HCEC 1CT (cell line): Measurements from ENCODE around the gene PELI1.

Source experiments
- DNase-seq: peaks from one replicate; pipeline ENCODE4 v3.0.0-alpha.2; 2017

PELI1 gene

DNA sequence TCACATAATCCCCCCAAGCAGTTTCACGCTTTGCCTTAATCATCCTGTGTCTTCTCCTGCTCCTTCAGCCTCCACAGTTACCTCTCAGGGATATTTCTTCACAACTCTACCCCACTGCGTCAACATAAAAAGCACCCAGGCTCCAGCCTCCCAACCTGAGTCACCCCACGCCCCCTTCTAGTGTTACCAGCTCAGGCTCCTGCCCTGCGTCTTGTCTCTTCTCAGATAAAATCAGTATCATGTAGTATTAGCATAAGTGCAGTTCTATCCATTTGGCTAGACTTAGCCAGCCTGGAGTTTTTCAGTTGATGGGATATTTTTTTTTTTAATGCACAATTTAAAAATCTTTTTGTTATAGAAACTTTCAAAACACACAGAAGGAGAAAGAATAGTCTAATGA, 9.6 kb upstream of the PELI1 start:
- DNase-seq = no peak

DNA sequence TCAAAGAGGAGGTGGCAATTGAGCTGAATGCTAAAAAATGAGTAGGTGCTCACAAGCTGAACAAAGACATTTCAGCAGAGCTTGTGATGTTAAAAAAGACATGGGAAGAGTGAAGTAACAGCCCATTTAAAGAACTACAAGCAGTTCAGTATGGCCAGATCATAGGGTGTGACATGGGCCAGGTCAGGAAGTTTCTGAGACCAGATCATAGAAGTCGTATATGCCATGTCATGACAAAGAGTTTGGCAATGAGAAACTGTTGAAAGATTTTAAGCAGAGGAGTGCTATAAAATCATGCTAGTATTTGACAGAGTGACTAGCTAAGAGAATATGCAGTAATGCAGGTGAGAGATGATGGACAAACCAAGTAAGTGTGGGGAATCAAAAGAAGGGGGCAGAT, 7.3 kb upstream of the PELI1 start:
- DNase-seq = no peak

- DNase-seq = no peak
These were observed 1.5 kb upstream of the PELI1 start for GRCh38 chr2:64145714-64146113.

- DNase-seq = no peak
These were observed 899 bp upstream of the PELI1 start for GRCh38 chr2:64145119-64145518.

DNA sequence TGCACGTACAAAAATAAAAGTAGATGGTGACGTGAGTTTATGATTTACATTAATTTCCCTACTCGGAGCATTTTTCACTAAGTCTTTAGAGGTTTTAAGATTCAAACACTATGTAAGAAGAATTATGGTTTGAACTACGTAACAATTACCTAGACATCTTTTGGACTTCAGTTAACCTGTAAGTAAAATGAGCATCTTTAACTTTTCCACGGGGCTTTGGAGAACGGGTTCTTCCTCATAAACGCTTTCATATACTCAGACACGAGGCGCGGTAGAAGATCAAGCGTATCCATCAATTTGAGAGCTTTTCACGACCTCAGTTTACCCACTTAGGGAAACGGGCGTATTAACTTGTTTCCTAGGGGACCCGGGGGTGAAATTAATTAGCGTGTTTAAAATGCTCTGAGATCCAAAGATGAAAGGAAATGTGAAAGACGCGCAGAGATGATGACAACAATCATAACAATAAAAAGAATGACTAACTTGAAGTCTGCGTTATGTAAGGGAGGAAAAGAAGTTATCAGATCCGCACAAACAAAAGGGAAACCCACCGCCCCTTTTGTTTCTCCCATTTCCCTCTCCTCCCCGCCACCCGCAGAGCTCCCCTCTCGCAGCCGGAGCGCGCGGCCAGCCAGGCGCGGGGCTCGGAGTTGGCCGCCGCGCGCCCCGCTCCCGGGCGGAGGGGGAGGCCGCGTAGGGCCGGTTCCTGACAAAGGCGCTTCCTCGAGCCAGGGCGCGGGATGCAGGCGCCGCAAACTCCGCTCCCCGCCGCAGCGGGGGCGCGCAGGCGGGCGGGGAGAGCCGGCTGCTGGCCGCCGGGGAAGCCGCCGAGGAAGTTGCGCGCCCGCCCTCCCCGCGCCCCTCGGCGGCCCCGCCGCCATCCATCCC, 807 bp downstream of the PELI1 start:
- DNase-seq = peak; percentile 24

GRCh38 chr2:64142741-64143168, 1.5 kb downstream of the PELI1 start:
- no peak for DNase-seq

- DNase-seq = no peak
These were observed 2.4 kb downstream of the PELI1 start for GRCh38 chr2:64141674-64142405.

DNA sequence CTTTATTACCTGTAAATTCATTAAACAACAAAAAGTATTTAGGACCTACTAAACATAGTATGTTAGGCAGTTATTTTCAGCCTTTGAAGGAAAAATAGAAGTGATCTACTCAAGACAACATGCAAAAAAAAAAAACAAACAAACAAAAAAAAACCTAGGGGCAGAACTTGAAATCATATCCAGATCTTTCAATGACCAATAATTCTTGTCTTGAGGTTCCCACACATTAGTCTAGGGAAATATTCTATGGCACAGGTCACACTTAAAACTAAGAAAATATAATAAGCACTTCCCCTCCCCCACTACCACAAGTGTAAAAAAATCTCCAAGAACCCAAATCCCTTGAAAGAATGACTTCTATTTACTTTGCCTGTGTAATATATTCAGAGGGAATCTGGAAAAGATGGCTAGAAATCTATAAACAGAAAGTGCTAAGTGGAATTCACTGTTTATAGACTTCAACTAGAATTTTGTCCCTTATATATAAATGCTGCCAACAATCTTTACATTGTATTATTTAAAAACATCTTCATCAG, 3.5 kb downstream of the PELI1 start:
- no peak for DNase-seq

- no peak for DNase-seq
These were observed 4.3 kb downstream of the PELI1 start for GRCh38 chr2:64139956-64140355.

GRCh38 chr2:64137996-64138395, 6.2 kb downstream of the PELI1 start:
- DNase-seq = no peak

- peak; percentile 33 for DNase-seq
These were observed 6.7 kb downstream of the PELI1 start for GRCh38 chr2:64137567-64137966.

GRCh38 chr2:64135421-64135820, 8.8 kb downstream of the PELI1 start:
- no peak for DNase-seq

- DNase-seq = no peak
These were observed 9.4 kb downstream of the PELI1 start for GRCh38 chr2:64134813-64135212.

DNA sequence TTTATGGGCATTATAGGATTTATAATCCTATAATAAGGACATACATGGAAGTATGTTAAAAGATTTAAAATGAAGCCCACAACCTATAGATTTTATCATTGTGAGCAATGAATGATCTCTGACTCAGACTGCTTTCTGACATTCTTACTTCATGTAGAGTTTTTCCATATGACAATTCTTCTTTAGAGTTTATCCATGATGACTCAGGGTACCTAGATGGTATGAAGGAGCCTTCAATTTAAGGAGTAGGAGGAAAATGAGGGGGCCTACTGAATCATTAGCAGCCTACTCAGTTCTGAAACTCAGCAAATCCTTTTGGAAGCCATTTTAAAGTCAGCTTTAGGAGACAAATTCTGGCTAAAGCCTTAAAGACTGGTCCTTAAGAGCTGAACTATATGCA, 10.4 kb downstream of the PELI1 start:
- DNase-seq = peak; percentile 86

GRCh38 chr2:64133354-64133753, 10.9 kb downstream of the PELI1 start:
- DNase-seq = no peak

DNA sequence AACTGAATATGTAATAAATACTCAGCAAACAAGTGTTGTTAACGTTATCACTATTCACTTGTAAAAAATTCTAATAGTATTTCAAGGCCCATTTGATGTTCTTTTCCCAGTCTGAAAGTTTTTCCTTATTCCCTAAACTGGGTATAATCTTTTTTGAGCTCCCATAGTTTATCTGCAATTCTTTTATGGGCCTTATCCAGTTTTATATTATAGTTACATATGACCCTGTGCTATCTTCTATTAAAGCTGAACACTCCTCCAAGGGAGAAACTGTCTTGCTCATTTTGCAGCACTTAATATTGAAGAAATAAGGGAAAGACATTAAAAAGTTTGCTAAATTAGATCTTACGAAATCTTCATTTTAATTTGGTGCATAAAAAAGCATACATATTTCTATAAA, 13.9 kb downstream of the PELI1 start:
- no peak for DNase-seq

DNA sequence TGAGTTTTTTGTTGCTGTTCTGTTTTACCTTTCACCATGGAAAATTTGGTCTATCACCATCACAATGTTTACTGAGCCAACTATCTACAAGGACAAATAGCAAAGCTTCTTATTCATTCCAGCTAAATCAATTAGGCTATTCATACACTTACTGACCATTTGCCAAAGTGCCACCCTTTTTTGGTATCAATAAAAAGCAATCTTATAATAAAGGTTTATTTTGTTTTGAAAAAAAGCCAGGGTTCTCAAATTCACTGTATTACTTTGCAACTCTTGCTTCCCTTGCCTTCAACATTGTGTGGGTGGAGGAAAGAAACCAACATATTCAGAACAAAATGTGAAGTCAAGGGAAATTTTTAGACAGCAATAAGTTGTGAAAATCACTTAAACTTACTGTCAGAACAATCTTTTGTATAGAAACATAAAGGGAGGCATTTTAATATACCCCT, 15.3 kb downstream of the PELI1 start:
- DNase-seq = no peak

GRCh38 chr2:64128406-64128805, 15.8 kb downstream of the PELI1 start:
- DNase-seq = no peak

GRCh38 chr2:64127119-64127518, 17.1 kb downstream of the PELI1 start:
- DNase-seq = no peak

DNA sequence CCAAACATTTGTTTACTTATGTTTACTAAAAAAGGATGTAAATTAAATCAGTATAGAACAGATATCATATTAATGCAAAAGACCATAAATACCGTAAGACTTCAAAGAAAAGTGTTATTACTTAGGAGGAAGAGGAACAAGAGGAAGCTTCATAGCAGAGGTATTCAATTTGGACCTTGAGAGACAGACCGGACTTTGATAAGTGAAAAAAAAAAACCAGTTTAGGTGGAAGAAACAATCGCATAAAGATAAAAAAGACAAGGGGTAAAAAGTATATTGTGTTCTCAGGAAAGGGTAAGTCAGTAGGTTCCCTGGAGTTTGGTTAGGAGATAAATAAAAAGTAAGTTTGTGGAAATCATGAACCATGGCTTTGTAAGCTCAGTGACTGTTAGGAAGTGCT, 17.6 kb downstream of the PELI1 start:
- no peak for DNase-seq

DNA sequence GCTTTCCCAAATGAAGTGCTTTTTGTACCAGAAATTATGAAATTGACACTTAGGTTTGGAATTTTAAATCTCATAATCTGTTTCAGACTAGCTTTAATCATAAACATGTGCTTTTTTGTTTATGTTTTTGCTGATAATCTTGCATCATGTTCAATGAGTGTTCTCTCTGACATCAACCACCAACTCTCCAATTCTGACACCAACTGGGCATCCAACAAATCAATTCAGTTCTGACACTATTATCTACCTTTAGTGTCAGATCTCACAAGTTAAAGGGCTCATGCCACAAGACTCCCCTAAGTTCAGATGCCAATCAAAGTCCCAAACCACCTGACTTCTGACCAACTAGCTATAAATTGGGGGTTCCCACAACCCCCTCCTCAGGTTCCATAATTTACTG, 19.6 kb downstream of the PELI1 start:
- DNase-seq = peak; percentile 27

- DNase-seq = no peak
These were observed 20.1 kb downstream of the PELI1 start for GRCh38 chr2:64124168-64124567.

- DNase-seq = no peak
These were observed 20.5 kb downstream of the PELI1 start for GRCh38 chr2:64123740-64124139.

GRCh38 chr2:64122358-64122757, 21.9 kb downstream of the PELI1 start:
- DNase-seq = no peak
